GM23338 (cell line): ENCODE results near the gene PACSIN1. TPM values are rescaled to one million over a fixed set of nuclear protein-coding genes. Genes with fewer than 3 reads are reported as not detected.

Experiments
- ATAC-seq: fragments of 200-7000 bp; cut with Tn5 transposase; 3 replicates; pipeline ENCODE4 v1.9.1; 2020
- DNase-seq: peaks from one replicate; pipeline ENCODE4 v3.0.0-alpha.2; 2015; ENCODE audit warnings: low spot score
- H2AFZ ChIP-seq: fragments of 200-600 bp; sonication (generic); 2 replicates; pipeline ENCODE4 v1.8.0; 2016; ENCODE audit warnings: antibody characterized with exemption, mild to moderate bottlenecking, moderate library complexity
- H3F3A ChIP-seq: fragments of 200-600 bp; sonication (generic); replicated peaks from 2 replicates; pipeline ENCODE4 v1.8.0; 2017; ENCODE audit warnings: antibody characterized with exemption, mixed run types, low read depth
- H3K27ac ChIP-seq: fragments of 200-600 bp; sonication (generic); 2 replicates; pipeline ENCODE4 v1.6.1; 2016; ENCODE audit warnings: low read depth
- H3K27me3 ChIP-seq: fragments of 200-600 bp; sonication (generic); 2 replicates; pipeline ENCODE4 v1.8.0; 2016; ENCODE audit warnings: mild to moderate bottlenecking, mixed run types, moderate library complexity; ENCODE audit not compliant: insufficient read depth
- H3K36me3 ChIP-seq: fragments of 200-600 bp; sonication (generic); 2 replicates; pipeline ENCODE4 v1.8.0; 2016; ENCODE audit warnings: mild to moderate bottlenecking; ENCODE audit not compliant: insufficient read depth
- H3K4me1 ChIP-seq: fragments of 200-600 bp; sonication (generic); 2 replicates; pipeline ENCODE4 v1.8.0; 2016; ENCODE audit warnings: mild to moderate bottlenecking, moderate library complexity; ENCODE audit not compliant: insufficient read depth
- H3K4me2 ChIP-seq: fragments of 200-600 bp; sonication (generic); 2 replicates; pipeline ENCODE4 v1.7.1; 2017; ENCODE audit warnings: mixed run types
- H3K4me3 ChIP-seq: fragments of 200-600 bp; sonication (generic); 2 replicates; pipeline ENCODE4 v1.6.1; 2016; ENCODE audit warnings: mixed run types
- H3K79me2 ChIP-seq: fragments of 200-600 bp; sonication (generic); replicated peaks from 2 replicates; pipeline ENCODE4 v1.8.0; 2017; ENCODE audit warnings: mild to moderate bottlenecking; ENCODE audit not compliant: insufficient read depth
- H3K9me2 ChIP-seq: fragments of 200-600 bp; sonication (generic); 2 replicates; pipeline ENCODE4 v1.8.0; 2017; ENCODE audit not compliant: insufficient read depth
- H4K20me1 ChIP-seq: fragments of 200-600 bp; sonication (generic); replicated peaks from 2 replicates; pipeline ENCODE4 v1.8.0; 2017; ENCODE audit warnings: mild to moderate bottlenecking; ENCODE audit not compliant: insufficient read depth
- H3K27ac Mint-ChIP-seq: 2 replicates; pipeline ENCODE4 v1.8.0; 2020; ENCODE audit warnings: inconsistent platforms, mild to moderate bottlenecking, moderate library complexity, mixed read lengths
- H3K27me3 Mint-ChIP-seq: 3 replicates; pipeline ENCODE4 v1.8.0; 2022; ENCODE audit warnings: low read depth, mild to moderate bottlenecking, moderate library complexity, mixed read lengths, inconsistent platforms; ENCODE audit not compliant: insufficient read depth, poor library complexity
- H3K36me3 Mint-ChIP-seq: 3 replicates; pipeline ENCODE4 v1.8.0; 2021; ENCODE audit warnings: low read depth, mild to moderate bottlenecking, inconsistent platforms, moderate library complexity, mixed read lengths
- H3K4me1 Mint-ChIP-seq: 3 replicates; pipeline ENCODE4 v1.8.0; 2020; ENCODE audit warnings: mild to moderate bottlenecking, inconsistent platforms, mixed read lengths
- H3K4me3 Mint-ChIP-seq: 3 replicates; pipeline ENCODE4 v1.8.0; 2021; ENCODE audit warnings: moderate library complexity, mild to moderate bottlenecking, inconsistent platforms, mixed read lengths
- H3K9me3 Mint-ChIP-seq: 3 replicates; pipeline ENCODE4 v1.8.0; 2020; ENCODE audit warnings: moderate library complexity, mild to moderate bottlenecking, inconsistent platforms, mixed read lengths
- CREB1 ChIP-seq: fragments of 250-450 bp; sonication (Bioruptor Pico); IDR thresholded peaks from 2 replicates; pipeline ENCODE4 v1.5.0; 2020; ENCODE audit warnings: low read depth, mild to moderate bottlenecking, moderate library complexity
- EZH2 ChIP-seq: fragments of 200-600 bp; sonication (generic); IDR thresholded peaks from one replicate; pipeline ENCODE4 v1.8.0; 2017; ENCODE audit warnings: antibody characterized with exemption, mild to moderate bottlenecking, low read depth; ENCODE audit not compliant: unreplicated experiment
- JUNB ChIP-seq: IDR thresholded peaks from one replicate; pipeline ENCODE4 v1.6.1; 2016; ENCODE audit warnings: antibody characterized with exemption; ENCODE audit not compliant: unreplicated experiment
- NANOG ChIP-seq: IDR thresholded peaks from 2 replicates; pipeline ENCODE4 v1.6.1; 2016; ENCODE audit warnings: antibody characterized with exemption, borderline replicate concordance
- POLR2AphosphoS5 ChIP-seq: IDR thresholded peaks from 2 replicates; pipeline ENCODE4 v1.6.1; 2016; ENCODE audit warnings: antibody characterized with exemption, low read depth
- STAT1 ChIP-seq: IDR thresholded peaks from one replicate; pipeline ENCODE4 v1.6.1; 2016; ENCODE audit warnings: antibody characterized with exemption; ENCODE audit not compliant: unreplicated experiment
- ZNF114 ChIP-seq: fragments of 250-450 bp; sonication (Bioruptor Pico); IDR thresholded peaks from 2 replicates; pipeline ENCODE4 v1.5.0; 2020; ENCODE audit warnings: mild to moderate bottlenecking, moderate library complexity
- ZNF331 ChIP-seq: fragments of 250-450 bp; sonication (Bioruptor Pico); IDR thresholded peaks from 2 replicates; pipeline ENCODE4 v1.5.0; 2020; ENCODE audit warnings: low read depth, mild to moderate bottlenecking, moderate library complexity
- polyA plus RNA-seq: library from polyadenylated mRNA; unstranded; fragments of >200 nt; fragmentation: Nextera tagmentation; extraction: Ambion mirVana; gene quantifications from 2 replicates; pipeline ENCODE4 v1.2.1, GENCODE V29; 2016
- total RNA-seq: library from RNA; depleted of rRNA; stranded (reverse); fragments of >200 nt; shearing (Covaris generic); gene quantifications from 2 replicates; pipeline ENCODE4 v1.2.3, GENCODE V29; 2014
- TF ChIP-seq, protein P1 (sequence below): IDR thresholded peaks from one replicate; pipeline ENCODE4 v1.6.1; 2018; ENCODE audit warnings: antibody characterized with exemption; ENCODE audit not compliant: unreplicated experiment
- TF ChIP-seq, protein P2 (sequence below), 2 experiments: fragments of 200-600 bp in 1 of 2; sonication (generic) in 1 of 2; conservative IDR thresholded peaks; 2 replicates each; pipeline versions ENCODE4 v1.5.1 to v1.6.1; 2016 to 2017; ENCODE audit warnings: antibody characterized with exemption in 2 of 2, low read depth in 2 of 2, mild to moderate bottlenecking in 2 of 2, moderate library complexity in 1 of 2

The PACSIN1 gene
- total and polyA plus RNA-seq, 2 experiments from 2014 or later, result 5.2 to 8.7 TPM

DNA sequence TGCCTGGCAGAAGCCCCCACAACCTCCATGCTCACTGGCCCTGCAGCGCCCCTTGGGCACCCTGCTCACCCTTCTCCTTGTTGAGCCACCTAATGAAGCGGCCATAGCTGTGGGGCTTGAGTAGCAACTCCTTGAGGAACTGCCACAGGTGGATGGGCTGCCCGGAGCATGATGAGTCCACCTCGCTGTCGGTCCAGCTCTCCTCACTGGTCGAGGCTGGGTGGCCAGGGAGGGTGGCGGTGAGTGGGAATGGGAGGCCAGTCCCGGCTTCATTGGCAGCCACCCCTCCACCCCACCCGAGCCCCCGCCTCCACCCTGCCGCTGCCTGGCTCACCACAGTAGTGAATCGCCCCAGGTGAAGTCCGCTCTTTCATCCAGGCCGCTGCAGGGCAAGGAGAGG is 73.3 kb downstream of the PACSIN1 start:
- ATAC-seq (peak; percentile 38), DNase-seq (no peak)
- H3K79me2 ChIP-seq, result no peaks in the 10 kb centered on the region
- no peaks in the 10 kb centered on the region for H3K27me3 ChIP-seq
- H3K4me3 Mint-ChIP-seq, result no peak overlapping the region
- H3K27ac Mint-ChIP-seq, result no peak overlapping the region
- H3K4me3 ChIP-seq, result no peak overlapping the region
- no peaks in the 10 kb centered on the region for H3K9me2 ChIP-seq
- H3F3A ChIP-seq, result no peaks in the 10 kb centered on the region
- no peak overlapping the region for H3K27ac ChIP-seq
- H3K36me3 Mint-ChIP-seq, result peaks cover 2% of the 10 kb centered on the region; the same call in 1 of the 3 replicates
- no peak overlapping the region for H3K4me2 ChIP-seq
- no peaks in the 10 kb centered on the region for H3K4me1 ChIP-seq
- no peaks in the 10 kb centered on the region for H3K36me3 ChIP-seq
- H4K20me1 ChIP-seq, result no peaks in the 10 kb centered on the region
- no peaks in the 10 kb centered on the region for H3K9me3 Mint-ChIP-seq
- H3K27me3 Mint-ChIP-seq, result peaks cover 12% of the 10 kb centered on the region
- H3K4me1 Mint-ChIP-seq, result peaks cover 3% of the 10 kb centered on the region; the same call in 2 of the 3 replicates
- H2AFZ ChIP-seq, result 0 out of 2 replicates have a peak overlapping the region, but pooled peaks have one; percentile 59
- TF ChIP-seq ZNF331 (no peak), STAT1 (no peak), EZH2 (no peak), CREB1 (CRISPR knock-in tag) (no peak), POLR2AphosphoS5 (no peak), ZNF114 (CRISPR knock-in tag) (no peak), JUNB (no peak), NANOG (no peak)
- TF ChIP-seq, protein P1, sequence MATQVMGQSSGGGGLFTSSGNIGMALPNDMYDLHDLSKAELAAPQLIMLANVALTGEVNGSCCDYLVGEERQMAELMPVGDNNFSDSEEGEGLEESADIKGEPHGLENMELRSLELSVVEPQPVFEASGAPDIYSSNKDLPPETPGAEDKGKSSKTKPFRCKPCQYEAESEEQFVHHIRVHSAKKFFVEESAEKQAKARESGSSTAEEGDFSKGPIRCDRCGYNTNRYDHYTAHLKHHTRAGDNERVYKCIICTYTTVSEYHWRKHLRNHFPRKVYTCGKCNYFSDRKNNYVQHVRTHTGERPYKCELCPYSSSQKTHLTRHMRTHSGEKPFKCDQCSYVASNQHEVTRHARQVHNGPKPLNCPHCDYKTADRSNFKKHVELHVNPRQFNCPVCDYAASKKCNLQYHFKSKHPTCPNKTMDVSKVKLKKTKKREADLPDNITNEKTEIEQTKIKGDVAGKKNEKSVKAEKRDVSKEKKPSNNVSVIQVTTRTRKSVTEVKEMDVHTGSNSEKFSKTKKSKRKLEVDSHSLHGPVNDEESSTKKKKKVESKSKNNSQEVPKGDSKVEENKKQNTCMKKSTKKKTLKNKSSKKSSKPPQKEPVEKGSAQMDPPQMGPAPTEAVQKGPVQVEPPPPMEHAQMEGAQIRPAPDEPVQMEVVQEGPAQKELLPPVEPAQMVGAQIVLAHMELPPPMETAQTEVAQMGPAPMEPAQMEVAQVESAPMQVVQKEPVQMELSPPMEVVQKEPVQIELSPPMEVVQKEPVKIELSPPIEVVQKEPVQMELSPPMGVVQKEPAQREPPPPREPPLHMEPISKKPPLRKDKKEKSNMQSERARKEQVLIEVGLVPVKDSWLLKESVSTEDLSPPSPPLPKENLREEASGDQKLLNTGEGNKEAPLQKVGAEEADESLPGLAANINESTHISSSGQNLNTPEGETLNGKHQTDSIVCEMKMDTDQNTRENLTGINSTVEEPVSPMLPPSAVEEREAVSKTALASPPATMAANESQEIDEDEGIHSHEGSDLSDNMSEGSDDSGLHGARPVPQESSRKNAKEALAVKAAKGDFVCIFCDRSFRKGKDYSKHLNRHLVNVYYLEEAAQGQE, result no peak
- TF ChIP-seq, protein P2, sequence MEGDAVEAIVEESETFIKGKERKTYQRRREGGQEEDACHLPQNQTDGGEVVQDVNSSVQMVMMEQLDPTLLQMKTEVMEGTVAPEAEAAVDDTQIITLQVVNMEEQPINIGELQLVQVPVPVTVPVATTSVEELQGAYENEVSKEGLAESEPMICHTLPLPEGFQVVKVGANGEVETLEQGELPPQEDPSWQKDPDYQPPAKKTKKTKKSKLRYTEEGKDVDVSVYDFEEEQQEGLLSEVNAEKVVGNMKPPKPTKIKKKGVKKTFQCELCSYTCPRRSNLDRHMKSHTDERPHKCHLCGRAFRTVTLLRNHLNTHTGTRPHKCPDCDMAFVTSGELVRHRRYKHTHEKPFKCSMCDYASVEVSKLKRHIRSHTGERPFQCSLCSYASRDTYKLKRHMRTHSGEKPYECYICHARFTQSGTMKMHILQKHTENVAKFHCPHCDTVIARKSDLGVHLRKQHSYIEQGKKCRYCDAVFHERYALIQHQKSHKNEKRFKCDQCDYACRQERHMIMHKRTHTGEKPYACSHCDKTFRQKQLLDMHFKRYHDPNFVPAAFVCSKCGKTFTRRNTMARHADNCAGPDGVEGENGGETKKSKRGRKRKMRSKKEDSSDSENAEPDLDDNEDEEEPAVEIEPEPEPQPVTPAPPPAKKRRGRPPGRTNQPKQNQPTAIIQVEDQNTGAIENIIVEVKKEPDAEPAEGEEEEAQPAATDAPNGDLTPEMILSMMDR (conservative IDR thresholded peaks at IDR 0.05; ENCODE audit: low read depth in 2 of 2), result no peak

DNA sequence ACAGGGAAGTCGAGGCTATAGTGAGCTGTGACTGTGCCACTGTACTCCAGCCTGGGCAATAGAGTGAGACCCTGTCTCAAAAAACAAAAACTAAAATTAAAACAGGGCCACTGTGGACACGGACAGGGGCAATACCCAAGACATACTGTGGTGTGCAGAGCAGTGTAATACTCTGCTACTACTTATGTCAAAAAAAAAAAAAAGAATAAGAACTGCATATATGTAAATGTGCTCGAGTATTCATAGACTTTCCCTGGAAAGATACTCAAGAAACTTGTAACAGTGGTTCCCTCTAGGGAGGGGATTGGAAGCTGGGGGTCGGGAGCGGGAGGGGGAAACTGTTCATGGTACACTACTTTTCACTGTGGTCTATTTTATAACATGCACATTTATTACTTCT is 74.3 kb downstream of the PACSIN1 start:
- Histone ChIP-seq H3K4me2 (no peak overlapping the region), H3K27ac (no peak overlapping the region), H3K9me2 (no peaks in the 10 kb centered on the region), H3K79me2 (no peaks in the 10 kb centered on the region), H3F3A (no peaks in the 10 kb centered on the region), H4K20me1 (no peaks in the 10 kb centered on the region), H3K36me3 (no peaks in the 10 kb centered on the region), H3K4me1 (no peaks in the 10 kb centered on the region), H3K4me3 (no peak overlapping the region), H2AFZ (no peak overlapping the region), H3K27me3 (no peaks in the 10 kb centered on the region)
- Mint-ChIP-seq H3K4me1 (peaks cover 3% of the 10 kb centered on the region; the same call in 2 of the 3 replicates), H3K27ac (no peak overlapping the region), H3K27me3 (peaks cover 12% of the 10 kb centered on the region), H3K4me3 (no peak overlapping the region), H3K9me3 (no peaks in the 10 kb centered on the region), H3K36me3 (no peaks in the 10 kb centered on the region; the same call in 2 of the 3 replicates)
- TF ChIP-seq, protein P1, result no peak
- TF ChIP-seq JUNB (no peak), STAT1 (no peak)
- ATAC-seq (no peak), DNase-seq (no peak)
